GM12891 (cell line): ENCODE measurements around the gene ZNF555.
"Not testable (repeated sequence)": the region's sequence is repeated elsewhere in the genome, so short reads cannot be mapped to it uniquely, and the experiment has no call there.

Experiments
- DNase-seq: peaks from one replicate; pipeline ENCODE4 v3.0.0; 2011; ENCODE audit warnings: low spot score; ENCODE audit not compliant: insufficient read length
- FAIRE-seq: peaks from 2 replicates; lab custom pipeline; 2011; peaks lifted over from hg19 to GRCh38; lab: Jason Lieb, UNC
- PAX5 ChIP-seq: IDR thresholded peaks from 2 replicates; pipeline ENCODE4 v1.6.1; 2011; ENCODE audit warnings: low read length, moderate library complexity, mild to moderate bottlenecking; ENCODE audit not compliant: insufficient read depth, severe bottlenecking
- POLR2A ChIP-seq: IDR thresholded peaks from 2 replicates; pipeline ENCODE4 v1.6.1; 2011; ENCODE audit warnings: low read depth, low read length, control low read depth
- POLR2AphosphoS5 ChIP-seq: IDR thresholded peaks from 2 replicates; pipeline ENCODE4 v1.6.1; 2011; ENCODE audit warnings: low read depth, low read length, control low read depth
- POU2F2 ChIP-seq: IDR thresholded peaks from 2 replicates; pipeline ENCODE4 v1.6.1; 2011; ENCODE audit warnings: low read depth, mild to moderate bottlenecking, control low read depth, low read length, moderate library complexity
- SPI1 ChIP-seq: IDR thresholded peaks from 2 replicates; pipeline ENCODE4 v1.6.1; 2011; ENCODE audit warnings: low read depth, low read length, control low read depth
- TAF1 ChIP-seq: IDR thresholded peaks from 2 replicates; pipeline ENCODE4 v1.6.1; 2011; ENCODE audit warnings: low read depth, low read length, control low read depth

Gene ZNF555

GRCh38 chr19:2866495-2867024 is 25.3 kb downstream of the ZNF555 start:
- no peak for TF ChIP-seq POU2F2
- TF ChIP-seq POLR2A: no peak
- no peak for TF ChIP-seq PAX5
- DNase-seq (no peak), FAIRE-seq (no peak)

GRCh38 chr19:2867025-2867991 is 26.0 kb downstream of the ZNF555 start, which contains the start of gene ZNF556:
ZNF556 (plus strand) TSS chr19:2867335; CDS start chr19:2867422, 87 bp downstream.
- TF ChIP-seq SPI1 (no peak), PAX5 (no peak), POLR2A (no peak), POU2F2 (no peak), POLR2AphosphoS5 (no peak)
- FAIRE-seq: no peak
- DNase-seq: no peak

- DNase-seq (no peak), FAIRE-seq (no peak)
- no peak for TF ChIP-seq TAF1
- no peak for TF ChIP-seq SPI1
- no peak for TF ChIP-seq POLR2A
- no peak for TF ChIP-seq POLR2AphosphoS5
Measured at GRCh38 chr19:2869618-2870017, 28.3 kb downstream of the ZNF555 start.

- DNase-seq, FAIRE-seq: not testable (repeated sequence)
Measured at GRCh38 chr19:2872175-2872574, 30.9 kb downstream of the ZNF555 start.

- FAIRE-seq (no peak), DNase-seq (no peak)
- TF ChIP-seq POU2F2 (no peak), TAF1 (no peak), SPI1 (no peak), PAX5 (no peak), POLR2A (no peak), POLR2AphosphoS5 (no peak)
Measured at GRCh38 chr19:2877398-2878331, 36.4 kb downstream of the ZNF555 start.

GRCh38 chr19:2883686-2884439 is 42.6 kb downstream of the ZNF555 start:
- DNase-seq (no peak), FAIRE-seq (no peak)
- TF ChIP-seq POLR2AphosphoS5 (no peak), POU2F2 (no peak), SPI1 (no peak), TAF1 (no peak), PAX5 (no peak), POLR2A (no peak)

GRCh38 chr19:2885736-2886135 is 44.5 kb downstream of the ZNF555 start:
- FAIRE-seq: no peak
- TF ChIP-seq SPI1: no peak
- TF ChIP-seq PAX5: no peak
- TF ChIP-seq POLR2A: no peak
- no peak for TF ChIP-seq POLR2AphosphoS5
- no peak for TF ChIP-seq TAF1
- TF ChIP-seq POU2F2: no peak
- no peak for DNase-seq

- TF ChIP-seq SPI1: no peak
- no peak for TF ChIP-seq TAF1
- TF ChIP-seq PAX5: no peak
- no peak for TF ChIP-seq POLR2A
- no peak for TF ChIP-seq POU2F2
- TF ChIP-seq POLR2AphosphoS5: no peak
- peak; percentile 72 for FAIRE-seq
- DNase-seq: no peak
Measured at GRCh38 chr19:2887391-2887914, 46.2 kb downstream of the ZNF555 start.

GRCh38 chr19:2888731-2889224 is 47.5 kb downstream of the ZNF555 start:
- TF ChIP-seq TAF1 (no peak), PAX5 (no peak), SPI1 (no peak), POLR2A (no peak), POU2F2 (no peak), POLR2AphosphoS5 (no peak)
- FAIRE-seq (no peak), DNase-seq (no peak)

GRCh38 chr19:2890531-2890930 is 49.3 kb downstream of the ZNF555 start:
- not testable (repeated sequence) for DNase-seq, FAIRE-seq
